ENCODE measurements around the gene PRH2. TPM values are rescaled to one million over a fixed set of nuclear protein-coding genes. Genes with fewer than 3 reads are reported as not detected.

Gene PRH2
- 0.19 TPM in 1 of 2 replicates, not detected in the other for total RNA-seq

GRCh38 chr12:10928746-10929286, at the start of gene PRH2:
TSS of gene PRH2 (plus strand) at chr12:10929236. CDS start at chr12:10929274, 38 bp downstream.

GRCh38 chr12:10884086-10884725, 44.8 kb upstream of the PRH2 start, which contains the start of gene PRH1:
TSS of gene PRH1 (minus strand) at chr12:10884255. CDS start at chr12:10884217, 38 bp downstream.

GRCh38 chr12:10909462-10909861, 19.6 kb upstream of the PRH2 start, which contains the start of gene TAS2R13:
TSS of gene TAS2R13 (minus strand) at chr12:10909562. CDS start at chr12:10909298, 264 bp downstream.

GRCh38 chr12:10939163-10939562, 10.1 kb downstream of the PRH2 start, which contains the start of gene TAS2R14:
TSS of gene TAS2R14 (minus strand) at chr12:10939263. CDS start at chr12:10939207, 56 bp downstream.

Other genes with a start within 250 kb of the PRH2 start
- 92.8 and 196 TPM in 2 replicates for gene YBX3, start 205.9 kb upstream of the PRH2 start, total RNA-seq
- not detected in 2 replicates for gene TAS2R7, start 126.6 kb upstream of the PRH2 start, total RNA-seq
- not detected in 2 replicates for gene TAS2R8, start 122.0 kb upstream of the PRH2 start, total RNA-seq
- 0.13 TPM in 1 of 2 replicates, not detected in the other for gene TAS2R9, start 119.1 kb upstream of the PRH2 start, total RNA-seq
- gene TAS2R10, start 102.9 kb upstream of the PRH2 start, total RNA-seq = 0.16 and 0.76 TPM in 2 replicates
- gene PRR4, start 79.8 kb upstream of the PRH2 start, total RNA-seq = 0.16 and 1.0 TPM in 2 replicates
- gene PRH1, start 45.0 kb upstream of the PRH2 start, total RNA-seq = 2.8 and 36.3 TPM in 2 replicates
- 0.65 and 3.3 TPM in 2 replicates for gene TAS2R13, start 19.7 kb upstream of the PRH2 start, total RNA-seq
- 1.3 and 4.2 TPM in 2 replicates for gene TAS2R14, start 10.0 kb downstream of the PRH2 start, total RNA-seq
- gene TAS2R50, start 57.7 kb downstream of the PRH2 start, total RNA-seq = 1.1 and 9.0 TPM in 2 replicates
- gene TAS2R20, start 69.1 kb downstream of the PRH2 start, total RNA-seq = 1.6 and 8.5 TPM in 2 replicates
- 2.1 and 15.5 TPM in 2 replicates for gene TAS2R19, start 93.4 kb downstream of the PRH2 start, total RNA-seq
- gene TAS2R31, start 102.2 kb downstream of the PRH2 start, total RNA-seq = 1.3 and 9.3 TPM in 2 replicates
- gene TAS2R46, start 133.1 kb downstream of the PRH2 start, total RNA-seq = 1.5 and 6.5 TPM in 2 replicates
- gene TAS2R43, start 163.1 kb downstream of the PRH2 start, total RNA-seq = 4.0 TPM in 1 of 2 replicates, not detected in the other
- 1.3 and 12.6 TPM in 2 replicates for gene TAS2R30, start 205.4 kb downstream of the PRH2 start, total RNA-seq
- 3.6 and 5.2 TPM in 2 replicates for gene SMIM10L1, start 242.0 kb downstream of the PRH2 start, total RNA-seq